Measurements from ENCODE around the gene PIGB.

GRCh38 chr15:55277715-55278114 is 41.3 kb upstream of the PIGB start:
- TF ChIP-seq TAF1 (IDR thresholded peaks at IDR 0.05; ENCODE audit: borderline replicate concordance, low read depth, low read length) (no peak), POLR2A (IDR thresholded peaks at IDR 0.05; ENCODE audit: low read depth, low read length) (no peak)

Data from GM12892 (cell line).